ENCODE results near the gene ARHGEF40. TPM values are rescaled to one million over a fixed set of nuclear protein-coding genes. Genes with fewer than 3 reads are reported as not detected.

The ARHGEF40 gene
- total RNA-seq, 2 experiments from 2014 or later, result 0.11 to 0.48 TPM

DNA sequence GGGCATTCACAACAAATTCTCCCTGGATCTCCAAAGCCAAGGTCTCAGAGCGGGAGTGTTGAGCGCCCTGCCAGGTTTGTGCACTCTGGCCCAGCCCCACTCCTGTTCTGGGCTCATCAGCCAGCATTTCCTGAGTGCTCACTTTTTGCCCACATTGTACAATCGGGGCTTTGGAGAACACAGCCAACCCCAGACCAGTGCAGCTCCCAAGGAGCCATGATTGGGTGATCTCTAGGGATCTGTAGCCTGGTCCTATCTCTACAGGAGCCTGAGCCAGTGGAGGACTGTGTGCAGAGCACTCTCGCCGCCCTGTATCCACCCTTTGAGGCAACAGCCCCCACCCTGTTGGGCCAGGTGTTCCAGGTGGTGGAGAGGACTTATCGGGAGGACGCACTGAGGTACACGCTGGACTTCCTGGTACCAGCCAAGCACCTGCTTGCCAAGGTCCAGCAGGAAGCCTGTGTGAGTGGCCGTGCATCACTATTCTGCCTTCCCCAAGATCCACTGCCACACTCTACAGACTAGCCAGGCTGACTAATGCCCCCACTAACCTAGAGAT lies 2.8 kb downstream of the ARHGEF40 start:
- POLR2A ChIA-PET, result no interaction called here

DNA sequence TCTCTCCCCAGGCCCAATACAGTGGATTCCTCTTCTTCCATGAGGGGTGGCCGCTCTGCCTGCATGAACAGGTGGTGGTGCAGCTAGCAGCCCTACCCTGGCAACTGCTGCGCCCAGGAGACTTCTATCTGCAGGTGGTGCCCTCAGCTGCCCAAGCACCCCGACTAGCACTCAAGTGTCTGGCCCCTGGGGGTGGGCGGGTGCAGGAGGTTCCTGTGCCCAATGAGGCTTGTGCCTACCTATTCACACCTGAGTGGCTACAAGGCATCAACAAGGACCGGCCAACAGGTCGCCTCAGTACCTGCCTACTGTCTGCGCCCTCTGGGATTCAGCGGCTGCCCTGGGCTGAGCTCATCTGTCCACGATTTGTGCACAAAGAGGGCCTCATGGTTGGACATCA lies 3.8 kb downstream of the ARHGEF40 start:
- CTCF ChIA-PET, result interaction anchor here (2.0 to 5.8 kb wide), 3 partner anchors 16 to 31 kb away, joined by 5 to 56 read pairs (median 9); no protein-coding TSS in a partner anchor
- POLR2A ChIA-PET, result no interaction called here

More for the DNA sequence above, 2.8 kb downstream of the ARHGEF40 start:
- CTCF ChIA-PET, result interaction anchor here (0.7 to 5.8 kb wide), 4 partner anchors 17 to 58 kb away, joined by 3 to 56 read pairs (median 6); no protein-coding TSS in a partner anchor

DNA sequence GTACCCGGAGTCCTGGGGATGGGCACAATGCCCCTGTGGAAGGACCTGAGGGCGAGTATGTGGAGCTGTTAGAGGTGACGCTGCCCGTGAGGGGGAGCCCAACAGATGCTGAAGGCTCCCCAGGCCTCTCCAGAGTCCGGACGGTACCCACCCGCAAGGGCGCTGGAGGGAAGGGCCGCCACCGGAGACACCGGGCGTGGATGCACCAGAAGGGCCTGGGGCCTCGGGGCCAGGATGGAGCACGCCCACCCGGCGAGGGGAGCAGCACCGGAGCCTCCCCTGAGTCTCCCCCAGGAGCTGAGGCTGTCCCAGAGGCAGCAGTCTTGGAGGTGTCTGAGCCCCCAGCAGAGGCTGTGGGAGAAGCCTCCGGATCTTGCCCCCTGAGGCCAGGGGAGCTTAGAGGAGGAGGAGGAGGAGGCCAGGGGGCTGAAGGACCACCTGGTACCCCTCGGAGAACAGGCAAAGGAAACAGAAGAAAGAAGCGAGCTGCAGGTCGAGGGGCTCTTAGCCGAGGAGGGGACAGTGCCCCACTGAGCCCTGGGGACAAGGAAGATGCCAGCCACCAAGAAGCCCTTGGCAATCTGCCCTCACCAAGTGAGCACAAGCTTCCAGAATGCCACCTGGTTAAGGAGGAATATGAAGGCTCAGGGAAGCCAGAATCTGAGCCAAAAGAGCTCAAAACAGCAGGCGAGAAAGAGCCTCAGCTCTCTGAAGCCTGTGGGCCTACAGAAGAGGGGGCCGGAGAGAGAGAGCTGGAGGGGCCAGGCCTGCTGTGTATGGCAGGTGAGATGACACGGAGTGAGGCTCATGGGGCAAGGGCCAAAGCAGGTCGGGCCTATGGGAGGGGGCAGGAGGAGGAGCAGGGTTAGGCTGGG lies 4.5 kb downstream of the ARHGEF40 start:
- ChIA-PET POLR2A (no interaction called here), CTCF (interaction anchor here (2.0 to 5.8 kb wide), 2 partner anchors 18 to 30 kb away, joined by 5 to 56 read pairs; no protein-coding TSS in a partner anchor)

DNA sequence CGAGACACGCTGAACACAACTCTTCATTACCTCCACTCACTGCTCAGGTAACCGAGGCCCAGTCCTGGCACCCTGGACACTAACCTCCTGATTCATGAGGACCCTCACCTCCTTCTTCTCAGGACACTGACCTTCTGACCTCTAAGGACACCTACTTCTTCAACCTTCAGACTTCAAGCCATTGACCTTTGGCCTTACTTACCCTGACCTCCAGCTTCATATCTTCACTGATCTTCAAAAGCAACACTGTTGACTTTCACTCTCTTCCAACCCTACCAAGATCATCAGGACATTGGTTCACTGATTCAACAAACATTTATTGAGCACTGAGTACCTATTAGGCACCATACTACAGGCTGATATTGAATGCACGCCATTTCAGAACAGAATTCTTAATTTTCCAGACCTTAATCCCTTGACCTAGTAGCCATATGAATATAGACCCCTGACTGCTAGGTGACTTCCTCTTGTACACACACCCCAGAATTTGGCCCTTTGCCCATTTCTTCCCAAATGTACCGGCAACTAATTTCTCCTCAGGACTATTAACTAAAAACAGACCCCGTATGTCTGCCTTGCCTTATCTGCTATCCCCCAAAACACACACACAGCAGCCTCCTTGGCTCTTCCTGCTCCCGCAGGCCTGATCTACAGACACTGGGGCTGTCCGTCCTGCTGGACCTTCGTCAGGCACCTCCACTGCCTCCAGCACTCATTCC lies 5.8 kb downstream of the ARHGEF40 start:
- POLR2A ChIA-PET, result no interaction called here
- CTCF ChIA-PET, result interaction anchor here (2.0 to 5.8 kb wide), 2 partner anchors 17 to 29 kb away, joined by 5 to 56 read pairs; no protein-coding TSS in a partner anchor

DNA sequence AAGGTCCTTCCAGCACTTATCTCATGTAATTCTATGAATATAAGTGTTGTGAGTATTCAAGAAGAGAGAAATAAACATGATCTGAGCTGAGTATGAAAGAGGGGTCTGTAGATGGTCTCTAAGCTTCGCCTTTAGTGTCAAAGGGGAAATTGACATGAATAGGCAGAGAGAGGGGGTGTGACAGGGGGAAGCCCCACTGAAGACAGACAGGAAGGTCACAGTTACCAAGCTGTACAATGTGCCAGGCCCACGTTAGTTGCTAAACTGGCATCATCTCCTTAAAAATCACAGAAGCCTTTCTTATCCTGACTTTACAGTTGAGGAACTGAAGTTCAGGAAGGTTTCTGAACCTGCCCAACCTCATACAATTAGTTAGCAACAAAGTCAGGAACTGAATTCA lies 7.6 kb downstream of the ARHGEF40 start:
- ChIA-PET CTCF (interaction anchor here (2.3 kb wide), 1 partner anchor 15 kb away, joined by 11 read pairs; no protein-coding TSS in a partner anchor), POLR2A (no interaction called here)

DNA sequence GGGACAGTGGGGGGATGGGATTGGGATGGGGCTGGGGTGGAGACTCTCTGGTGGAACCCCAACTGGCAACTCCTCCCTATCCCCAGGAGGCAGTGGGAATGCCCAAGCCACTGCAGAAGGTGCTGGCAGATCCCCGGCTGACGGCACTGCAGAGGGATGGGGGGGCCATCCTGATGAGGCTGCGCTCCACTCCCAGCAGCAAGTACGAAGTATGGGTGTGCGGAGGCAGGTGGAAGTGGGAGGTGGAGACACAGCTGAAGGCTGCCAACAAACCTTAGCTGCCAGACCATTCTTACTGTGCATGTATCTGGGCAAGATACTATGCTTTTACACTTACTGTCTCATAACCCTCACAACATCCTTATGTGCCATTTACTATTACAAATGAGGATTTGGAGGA lies 8.2 kb downstream of the ARHGEF40 start:
- CTCF ChIA-PET, result interaction anchor here (2.3 kb wide), 1 partner anchor 14 kb away, joined by 11 read pairs; no protein-coding TSS in a partner anchor

DNA sequence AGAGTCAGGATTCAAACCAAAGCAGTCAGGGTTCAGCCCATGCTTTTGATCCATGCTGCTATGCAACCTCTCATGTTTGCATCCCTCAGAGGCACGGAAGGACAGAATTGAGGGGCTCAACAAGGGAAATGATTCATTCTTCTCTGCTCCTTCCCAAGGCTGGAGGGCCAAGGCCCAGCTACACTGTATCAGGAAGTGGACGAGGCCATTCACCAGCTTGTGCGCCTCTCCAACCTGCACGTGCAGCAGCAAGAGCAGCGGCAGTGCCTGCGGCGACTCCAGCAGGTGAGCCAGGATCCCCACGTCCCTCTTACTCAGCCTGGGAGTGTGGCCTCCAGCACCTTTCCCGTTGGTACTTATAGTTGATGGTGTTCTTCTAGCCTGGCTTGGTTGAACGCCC lies 8.6 kb downstream of the ARHGEF40 start:
- POLR2A ChIA-PET, result no interaction called here
- CTCF ChIA-PET, result interaction anchor here (2.3 kb wide), 1 partner anchor 14 kb away, joined by 11 read pairs; no protein-coding TSS in a partner anchor

More for the DNA sequence above, 8.2 kb downstream of the ARHGEF40 start:
- POLR2A ChIA-PET, result no interaction called here

DNA sequence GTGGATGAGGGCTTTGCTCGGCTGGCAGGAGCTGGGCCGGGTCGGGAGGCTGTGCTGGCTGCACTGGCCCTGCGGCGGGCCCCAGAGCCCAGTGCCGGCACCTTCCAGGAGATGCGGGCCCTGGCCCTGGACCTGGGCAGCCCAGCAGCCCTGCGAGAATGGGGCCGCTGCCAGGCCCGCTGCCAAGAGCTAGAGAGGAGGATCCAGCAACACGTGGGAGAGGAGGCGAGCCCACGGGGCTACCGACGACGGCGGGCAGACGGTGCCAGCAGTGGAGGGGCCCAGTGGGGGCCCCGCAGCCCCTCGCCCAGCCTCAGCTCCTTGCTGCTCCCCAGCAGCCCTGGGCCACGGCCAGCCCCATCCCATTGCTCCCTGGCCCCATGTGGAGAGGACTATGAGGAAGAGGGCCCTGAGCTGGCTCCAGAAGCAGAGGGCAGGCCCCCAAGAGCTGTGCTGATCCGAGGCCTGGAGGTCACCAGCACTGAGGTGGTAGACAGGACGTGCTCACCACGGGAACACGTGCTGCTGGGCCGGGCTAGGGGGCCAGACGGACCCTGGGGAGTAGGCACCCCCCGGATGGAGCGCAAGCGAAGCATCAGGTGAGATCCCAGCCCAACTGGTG lies 11.5 kb downstream of the ARHGEF40 start:
- CTCF ChIA-PET, result interaction anchor here (0.7 to 3.1 kb wide), 2 partner anchors 11 to 22 kb away, joined by 3 to 19 read pairs; no protein-coding TSS in a partner anchor
- POLR2A ChIA-PET, result no interaction called here

DNA sequence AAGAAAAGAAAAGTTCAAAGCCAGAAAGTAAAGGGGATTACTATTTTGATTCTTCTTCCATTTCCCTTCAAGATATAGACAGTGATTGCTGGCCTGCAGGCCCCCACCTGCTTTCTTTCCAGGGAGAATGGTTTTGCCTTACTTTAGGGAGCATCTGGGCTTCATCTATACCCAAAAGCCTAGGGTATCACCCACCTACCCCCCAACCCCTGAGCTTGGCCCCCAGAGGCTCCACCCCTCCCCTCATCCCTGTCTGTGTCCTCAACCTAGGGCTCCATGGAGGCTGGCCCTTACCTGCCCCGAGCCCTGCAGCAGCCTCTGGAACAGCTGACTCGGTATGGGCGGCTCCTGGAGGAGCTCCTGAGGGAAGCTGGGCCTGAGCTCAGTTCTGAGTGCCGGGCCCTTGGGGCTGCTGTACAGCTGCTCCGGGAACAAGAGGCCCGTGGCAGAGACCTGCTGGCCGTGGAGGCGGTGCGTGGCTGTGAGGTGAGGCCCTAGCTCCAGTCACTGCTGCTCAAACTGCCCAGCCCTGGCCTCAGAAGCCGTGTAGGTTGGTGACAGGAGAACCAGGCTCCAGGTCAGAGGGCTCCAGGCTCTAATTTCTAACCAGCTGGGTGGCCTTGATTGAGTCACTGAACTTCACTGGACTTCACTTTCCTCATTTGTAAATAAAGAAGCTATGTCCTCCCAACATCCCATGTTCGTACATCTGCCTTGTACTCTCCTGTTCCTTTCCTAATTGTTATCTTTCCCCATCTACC lies 13.6 kb downstream of the ARHGEF40 start:
- ChIA-PET POLR2A (no interaction called here), CTCF (interaction anchor here (1.0 to 3.1 kb wide), 4 partner anchors 9 to 69 kb away, joined by 3 to 19 read pairs (median 6); no protein-coding TSS in a partner anchor)

DNA sequence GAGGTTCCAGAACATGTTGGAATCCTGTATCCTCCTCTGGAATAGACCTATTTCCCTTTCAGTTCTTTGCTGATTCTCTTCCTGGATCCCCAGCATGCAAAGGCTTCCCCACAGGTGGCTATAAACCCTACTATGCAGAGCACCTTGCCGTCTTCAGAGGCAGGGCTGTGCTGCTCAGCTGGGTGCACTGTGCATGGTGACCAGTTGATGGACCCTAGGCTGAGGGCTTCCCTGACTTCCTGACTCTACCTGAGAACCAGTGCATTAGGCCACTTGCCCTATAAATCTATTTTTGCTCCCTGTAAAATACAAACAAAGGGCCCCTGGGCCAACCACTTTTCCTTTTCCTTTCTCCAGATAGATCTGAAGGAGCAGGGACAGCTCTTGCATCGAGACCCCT lies 14.3 kb downstream of the ARHGEF40 start:
- POLR2A ChIA-PET, result no interaction called here
- CTCF ChIA-PET, result interaction anchor here (1.0 to 3.1 kb wide), 4 partner anchors 8 to 70 kb away, joined by 3 to 19 read pairs (median 6); no protein-coding TSS in a partner anchor

DNA sequence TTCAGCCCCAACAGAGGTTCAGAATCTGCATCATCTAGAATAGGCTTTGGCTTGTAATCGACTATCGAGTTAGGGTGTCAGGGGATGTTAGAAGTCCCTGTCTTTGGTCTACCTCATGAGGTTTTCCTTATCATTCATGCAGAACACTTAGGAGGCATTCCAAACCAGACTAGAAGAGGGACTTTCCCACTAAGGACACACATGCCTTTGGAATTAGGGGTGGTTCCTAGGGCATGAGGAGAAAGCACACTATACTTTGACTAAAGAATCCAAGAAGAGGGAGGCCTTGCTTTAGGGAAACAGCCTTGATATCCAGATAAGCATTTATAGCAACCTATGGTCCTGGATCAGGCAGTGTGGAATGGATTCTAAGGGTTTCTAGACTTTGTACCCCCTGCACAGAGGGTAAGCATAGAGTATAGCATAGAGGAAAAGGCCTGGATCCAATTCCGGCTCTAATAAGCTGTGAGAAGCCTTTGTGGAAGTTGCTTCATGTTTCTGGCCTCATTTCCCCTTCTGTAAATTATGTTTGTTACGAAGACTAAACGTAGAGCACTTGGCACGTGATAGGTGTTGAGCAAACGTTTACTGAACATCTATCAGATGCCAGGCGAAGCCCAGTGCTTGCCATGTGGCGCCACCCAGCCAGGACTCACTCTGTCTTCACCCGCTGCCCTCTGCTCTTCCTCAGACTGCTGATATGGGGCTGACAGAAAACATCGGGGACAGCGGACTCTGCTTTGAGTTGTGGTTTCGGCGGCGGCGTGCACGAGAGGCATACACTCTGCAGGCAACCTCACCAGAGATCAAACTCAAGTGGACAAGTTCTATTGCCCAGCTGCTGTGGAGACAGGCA lies 15.1 kb downstream of the ARHGEF40 start:
- ChIA-PET POLR2A (no interaction called here), CTCF (interaction anchor here (1.3 to 2.8 kb wide), 2 partner anchors 17 to 70 kb away, joined by 3 to 7 read pairs; no protein-coding TSS in a partner anchor)

DNA sequence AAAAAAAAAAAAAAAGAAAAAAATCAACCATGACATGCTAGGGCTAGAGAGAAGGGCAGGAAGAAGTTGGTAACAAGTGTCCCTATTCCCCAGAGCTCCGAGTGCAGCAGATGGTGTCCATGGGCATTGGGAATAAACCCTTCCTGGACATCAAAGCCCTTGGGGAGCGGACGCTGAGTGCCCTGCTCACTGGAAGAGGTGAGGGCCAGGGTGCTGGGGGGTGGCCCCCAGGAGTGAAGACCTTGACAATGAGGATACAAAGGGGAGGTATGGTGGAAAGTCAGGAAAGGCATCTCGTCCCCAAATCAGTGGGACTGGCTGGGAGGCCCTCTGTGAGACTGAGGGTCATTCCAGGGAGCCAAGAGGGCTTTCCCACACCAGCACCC lies 16.8 kb downstream of the ARHGEF40 start:
- ChIA-PET POLR2A (interaction anchor here (0.7 kb wide), 1 partner anchor 16 kb away, joined by 4 read pairs; no protein-coding TSS in a partner anchor), CTCF (interaction anchor here (1.0 to 3.9 kb wide), 4 partner anchors 16 to 72 kb away, joined by 6 to 27 read pairs (median 9); no protein-coding TSS in a partner anchor)

DNA sequence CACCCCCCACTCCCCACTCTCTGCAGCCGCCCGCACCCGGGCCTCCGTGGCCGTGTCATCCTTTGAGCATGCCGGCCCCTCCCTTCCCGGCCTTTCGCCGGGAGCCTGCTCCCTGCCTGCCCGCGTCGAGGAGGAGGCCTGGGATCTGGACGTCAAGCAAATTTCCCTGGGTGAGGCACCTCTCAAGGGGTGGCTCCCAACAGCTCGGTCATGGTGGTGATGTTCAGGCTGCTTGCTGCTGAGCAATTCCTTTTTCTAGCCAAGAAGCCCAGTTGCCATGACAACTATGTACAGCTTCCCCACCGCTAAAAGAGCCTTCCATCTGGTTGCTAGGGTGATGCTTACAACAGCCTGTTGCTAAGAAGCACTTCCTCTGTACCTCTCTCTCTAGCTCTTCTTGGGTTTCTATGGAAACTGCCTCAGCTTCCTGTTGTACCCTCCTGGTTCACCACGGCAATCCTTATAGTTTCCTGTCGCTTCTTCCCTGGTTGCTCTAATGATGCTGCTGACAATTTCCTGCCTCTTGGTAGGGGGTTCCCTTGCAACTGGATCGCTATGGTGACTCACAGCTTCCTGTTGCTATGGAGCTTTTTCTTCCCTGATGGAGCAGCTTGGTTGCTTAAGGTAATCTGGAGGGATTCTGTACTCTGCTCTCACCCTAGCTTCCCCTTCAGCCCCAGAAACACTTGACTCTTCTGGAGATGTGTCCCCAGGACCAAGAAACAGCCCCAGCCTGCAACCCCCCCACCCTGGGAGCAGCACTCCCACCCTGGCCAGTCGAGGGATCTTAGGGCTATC lies 17.4 kb downstream of the ARHGEF40 start:
- ChIA-PET CTCF (interaction anchor here (1.0 to 3.9 kb wide), 6 partner anchors 16 to 72 kb away, joined by 4 to 27 read pairs (median 9); no protein-coding TSS in a partner anchor), POLR2A (interaction anchor here (0.7 kb wide), 1 partner anchor 16 kb away, joined by 4 read pairs; no protein-coding TSS in a partner anchor)

DNA sequence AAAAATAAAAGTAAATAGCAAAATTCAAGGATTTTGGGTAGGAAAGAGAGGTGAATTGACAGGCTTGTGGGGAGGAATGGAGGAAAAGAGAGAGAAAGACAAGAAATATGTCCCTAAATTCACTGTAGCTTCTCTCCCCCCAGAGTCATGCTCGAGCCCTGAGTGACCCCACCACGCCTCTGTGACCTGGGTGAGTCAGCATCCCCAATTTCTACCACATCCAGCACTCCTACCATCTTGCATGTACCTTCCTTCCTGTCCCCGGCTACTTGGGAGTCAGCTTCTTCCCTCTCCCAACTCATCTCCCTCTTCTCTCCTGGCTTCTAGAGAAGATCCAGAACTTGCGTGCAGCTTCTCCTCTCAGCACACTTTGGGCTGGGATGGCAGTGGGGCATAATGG lies 18.6 kb downstream of the ARHGEF40 start:
- ChIA-PET POLR2A (no interaction called here), CTCF (interaction anchor here (1.0 to 3.9 kb wide), 6 partner anchors 9 to 73 kb away, joined by 4 to 27 read pairs (median 8); no protein-coding TSS in a partner anchor)

DNA sequence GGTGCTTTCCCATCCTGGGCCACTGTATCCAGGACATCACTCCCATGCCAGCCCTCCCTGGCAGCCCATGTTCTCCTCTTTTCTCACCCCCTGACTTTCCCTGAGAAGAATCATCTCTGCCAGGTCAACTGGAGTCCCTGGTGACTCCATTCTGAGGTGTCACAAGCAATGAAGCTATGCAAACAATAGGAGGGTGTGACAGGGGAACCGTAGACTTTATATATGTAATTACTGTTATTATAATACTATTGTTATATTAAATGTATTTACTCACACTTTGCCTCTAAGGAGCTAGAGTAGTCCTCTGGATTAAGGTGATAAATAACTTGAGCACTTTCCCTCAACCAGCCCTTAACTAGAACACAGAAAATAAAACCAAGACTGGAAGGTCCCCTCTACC lies 19.2 kb downstream of the ARHGEF40 start:
- POLR2A ChIA-PET, result interaction anchor here (0.7 kb wide), 1 partner anchor 65 kb away, joined by 3 read pairs; no protein-coding TSS in a partner anchor
- CTCF ChIA-PET, result interaction anchor here (0.6 to 3.9 kb wide), 9 partner anchors 8 to 469 kb away, joined by 3 to 27 read pairs (median 6); partner anchors contain the start of gene ARHGEF40

DNA sequence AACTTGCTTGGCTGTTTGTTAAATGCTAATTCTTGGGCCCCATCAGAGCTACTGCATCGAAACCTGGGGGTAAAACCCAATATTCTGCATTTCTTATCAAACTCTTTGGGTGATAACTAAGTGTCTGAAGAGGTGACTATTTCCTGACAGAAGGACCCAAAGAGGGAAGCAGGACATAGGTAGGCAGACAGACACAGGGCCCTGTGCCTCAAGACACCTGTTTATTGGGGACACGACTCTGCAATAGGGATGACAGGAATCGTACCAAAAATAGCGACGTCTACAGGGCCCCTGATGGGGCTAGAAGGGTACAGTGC lies 19.7 kb downstream of the ARHGEF40 start:
- POLR2A ChIA-PET, result interaction anchor here (0.7 kb wide), 1 partner anchor 66 kb away, joined by 3 read pairs; no protein-coding TSS in a partner anchor
- CTCF ChIA-PET, result interaction anchor here (0.6 to 3.9 kb wide), 9 partner anchors 8 to 469 kb away, joined by 3 to 27 read pairs (median 6); partner anchors contain the start of gene ARHGEF40

All from activated CD8-positive, alpha-beta memory T cell treated with anti-CD3 and anti-CD28 coated beads for 36 hours (primary cell).